Activated CD4-positive, alpha-beta T cell treated with anti-CD3 and anti-CD28 coated beads, Interleukin-2, amount 10 ng/mL, durations not matched to agents 7 days and 5 days (primary cell): ENCODE data around the gene LRRC18. TPM values are rescaled to one million over a fixed set of nuclear protein-coding genes. Genes with fewer than 3 reads are reported as not detected.

Source experiments
- CTCF ChIA-PET: fragments of 350-600 bp; sonication (Branson Sonifier 250); formaldehyde crosslinking; loops from one replicate; lab custom pipeline; 2021; ENCODE audit warnings: antibody characterized with exemption; lab: Charles Lee
- POLR2A ChIA-PET: fragments of 350-600 bp; sonication (Branson Sonifier 250); formaldehyde crosslinking; loops from one replicate; lab custom pipeline; 2021; ENCODE audit warnings: antibody characterized with exemption; lab: Charles Lee
- DNase-seq: peaks from one replicate; pipeline ENCODE4 v3.0.0-alpha.2; 2020
- H3K27ac Mint-ChIP-seq: one replicate; pipeline ENCODE4 v1.8.0; 2021; ENCODE audit warnings: mild to moderate bottlenecking, moderate library complexity, mixed read lengths
- H3K27me3 Mint-ChIP-seq: one replicate; pipeline ENCODE4 v1.8.0; 2021; ENCODE audit warnings: mixed read lengths
- H3K36me3 Mint-ChIP-seq: one replicate; pipeline ENCODE4 v1.8.0; 2021; ENCODE audit warnings: low read depth, mixed read lengths
- H3K4me1 Mint-ChIP-seq: one replicate; pipeline ENCODE4 v1.8.0; 2021; ENCODE audit warnings: mixed read lengths
- H3K4me3 Mint-ChIP-seq: one replicate; pipeline ENCODE4 v1.8.0; 2021; ENCODE audit warnings: mild to moderate bottlenecking, moderate library complexity, mixed read lengths
- H3K9me3 Mint-ChIP-seq: one replicate; pipeline ENCODE4 v1.8.0; 2021; ENCODE audit warnings: mixed read lengths
- total RNA-seq, 2 experiments: library from RNA; stranded (reverse); gene quantifications; one replicate each; pipeline ENCODE4 v1.2.3, GENCODE V29; 2021

Gene LRRC18
- total RNA-seq, 2 experiments from 2014 or later = not detected

DNA sequence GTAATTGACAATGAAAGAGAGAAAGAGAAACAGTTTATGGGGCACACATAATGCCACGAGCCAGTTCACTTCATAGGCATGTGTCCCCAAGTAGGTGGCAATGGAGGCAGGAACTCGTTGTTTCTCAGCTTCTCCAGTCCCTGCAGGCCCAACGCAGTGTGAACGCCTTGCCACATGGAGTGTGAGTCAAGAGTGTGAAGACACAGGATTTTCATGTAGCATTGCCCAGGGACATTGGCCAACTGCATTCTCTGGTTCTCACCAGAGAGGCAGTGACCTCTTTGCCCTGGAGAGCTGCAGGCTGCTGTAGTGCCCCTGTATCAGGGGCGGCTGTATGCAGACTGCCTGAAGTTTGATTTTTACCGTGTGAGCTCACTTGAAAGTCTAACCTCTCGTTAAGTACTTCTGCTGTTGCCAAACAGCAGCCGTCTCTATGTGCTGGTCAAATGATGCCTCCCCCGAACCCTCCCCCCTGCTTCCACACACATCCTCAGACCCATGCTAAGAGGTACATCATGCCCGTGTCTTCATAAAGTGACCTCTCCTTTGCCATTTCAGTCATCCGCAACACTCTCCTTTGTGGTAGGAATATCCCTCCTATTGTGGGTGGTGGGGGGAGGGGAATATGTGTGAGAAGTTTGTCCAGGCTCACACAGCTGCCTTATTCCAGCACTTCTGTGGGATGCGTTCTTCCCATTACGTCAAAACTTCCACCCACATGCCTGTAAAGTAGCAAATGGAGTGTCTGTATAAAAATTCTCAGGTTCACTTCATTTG is 12.7 kb downstream of the LRRC18 start:
- no peak overlapping the region for H3K27ac Mint-ChIP-seq
- CTCF ChIA-PET = no interaction called here
- DNase-seq = no peak

DNA sequence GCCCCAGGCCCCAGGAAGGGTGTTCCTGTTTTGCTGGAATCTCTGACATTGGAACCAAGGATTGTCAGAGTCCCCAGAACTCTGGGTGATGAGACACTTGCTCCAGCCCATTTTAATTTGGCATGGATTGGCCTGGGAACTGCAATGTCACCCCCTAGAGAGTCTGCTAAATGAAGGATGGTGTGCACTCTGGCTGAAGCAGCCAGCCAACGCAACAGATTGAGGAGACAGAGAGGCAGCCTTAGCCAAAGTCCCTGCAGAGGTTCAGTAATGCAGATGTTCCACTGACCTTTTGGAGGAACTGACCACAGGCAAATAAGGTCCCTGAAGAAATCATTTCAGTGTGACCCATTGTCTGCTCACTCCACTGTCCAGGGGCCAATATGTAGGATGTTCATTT is 13.4 kb downstream of the LRRC18 start:
- ChIA-PET POLR2A (no interaction called here), CTCF (no interaction called here)
- Mint-ChIP-seq H3K4me1 (no peaks in the 10 kb centered on the region), H3K36me3 (no peaks in the 10 kb centered on the region), H3K27ac (no peak overlapping the region), H3K9me3 (no peaks in the 10 kb centered on the region), H3K4me3 (no peak overlapping the region), H3K27me3 (peaks cover 8% of the 10 kb centered on the region)
- no peak for DNase-seq

More for the DNA sequence above, 12.7 kb downstream of the LRRC18 start:
- POLR2A ChIA-PET = no interaction called here
- no peaks in the 10 kb centered on the region for H3K4me1 Mint-ChIP-seq
- H3K4me3 Mint-ChIP-seq = no peak overlapping the region
- H3K27me3 Mint-ChIP-seq = peaks cover 6% of the 10 kb centered on the region
- H3K36me3 Mint-ChIP-seq = no peaks in the 10 kb centered on the region
- H3K9me3 Mint-ChIP-seq = no peaks in the 10 kb centered on the region

DNA sequence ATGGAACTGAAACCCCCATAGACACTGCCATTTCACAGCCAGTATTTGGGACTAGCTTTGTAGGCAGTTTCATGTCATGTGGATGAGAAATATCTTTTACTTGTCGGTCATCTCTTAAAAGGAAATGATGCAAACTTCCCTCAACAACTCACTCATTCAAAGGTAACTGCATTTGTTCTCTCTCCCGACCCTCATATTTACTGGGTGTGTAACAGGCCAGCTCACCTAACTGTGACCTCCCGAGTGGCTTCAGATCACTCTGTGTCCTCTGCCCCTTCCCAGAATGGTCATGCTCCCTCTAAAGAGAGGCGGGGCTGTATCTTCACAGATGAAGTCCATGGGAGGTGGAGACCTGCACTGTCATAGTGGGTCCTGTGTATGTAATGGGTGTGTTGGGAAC is 14.7 kb downstream of the LRRC18 start:
- no peak for DNase-seq
- POLR2A ChIA-PET = no interaction called here
- CTCF ChIA-PET = interaction anchor here (1.3 to 1.6 kb wide), 2 partner anchors 9 to 12 kb away, joined by 3 to 5 read pairs; no protein-coding TSS in a partner anchor
- no peak overlapping the region for H3K4me3 Mint-ChIP-seq
- peaks cover 8% of the 10 kb centered on the region for H3K27me3 Mint-ChIP-seq
- no peaks in the 10 kb centered on the region for H3K9me3 Mint-ChIP-seq
- H3K27ac Mint-ChIP-seq = no peak overlapping the region
- H3K36me3 Mint-ChIP-seq = no peaks in the 10 kb centered on the region
- H3K4me1 Mint-ChIP-seq = no peaks in the 10 kb centered on the region

DNA sequence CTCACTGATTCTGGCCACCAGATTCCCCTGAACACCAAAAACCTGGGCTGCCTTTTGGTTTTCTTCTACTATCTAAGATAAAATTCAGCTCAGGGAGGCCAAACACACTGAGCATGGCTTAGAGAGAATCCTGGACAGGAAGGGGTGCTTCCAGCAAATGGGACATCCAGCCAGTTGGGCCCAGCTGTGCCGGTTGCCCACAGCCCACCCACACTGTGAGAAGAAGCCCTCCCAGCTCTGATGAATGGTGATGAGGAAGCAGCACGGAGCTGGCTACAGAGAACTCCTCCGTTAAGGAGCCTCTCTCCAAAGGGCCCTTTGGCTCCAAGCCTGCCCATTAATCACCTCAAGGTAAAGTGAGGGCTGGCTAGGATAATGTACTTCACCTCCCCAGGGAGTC is 15.9 kb downstream of the LRRC18 start:
- peaks cover 16% of the 10 kb centered on the region for H3K27me3 Mint-ChIP-seq
- DNase-seq = no peak
- H3K4me3 Mint-ChIP-seq = no peak overlapping the region
- no peak overlapping the region for H3K27ac Mint-ChIP-seq
- CTCF ChIA-PET = interaction anchor here (1.3 to 1.6 kb wide), 2 partner anchors 10 to 11 kb away, joined by 3 to 5 read pairs; no protein-coding TSS in a partner anchor
- no peaks in the 10 kb centered on the region for H3K9me3 Mint-ChIP-seq
- POLR2A ChIA-PET = no interaction called here
- no peaks in the 10 kb centered on the region for H3K36me3 Mint-ChIP-seq
- H3K4me1 Mint-ChIP-seq = no peaks in the 10 kb centered on the region

DNA sequence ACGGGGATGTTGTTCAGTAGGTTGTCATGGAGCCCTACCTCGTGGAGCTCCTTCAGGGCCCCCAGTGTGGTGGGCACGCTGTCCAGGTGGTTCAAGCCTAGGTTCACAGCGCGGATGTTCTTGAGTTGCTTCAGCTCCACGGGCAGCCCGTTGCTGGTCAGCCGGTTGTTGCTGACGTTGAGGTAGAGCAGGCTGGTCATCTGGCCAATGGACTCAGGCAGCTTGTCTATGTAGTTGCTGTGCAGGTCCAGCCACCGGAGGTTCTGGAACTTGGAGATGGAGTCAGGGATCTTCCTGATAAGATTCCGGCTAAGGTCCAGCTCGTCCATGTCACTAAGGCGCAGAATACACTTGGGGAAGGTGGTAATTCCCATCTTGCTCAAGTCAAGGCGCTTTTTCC is 26.0 kb downstream of the LRRC18 start:
- POLR2A ChIA-PET = no interaction called here
- Mint-ChIP-seq H3K4me3 (no peak overlapping the region), H3K36me3 (no peaks in the 10 kb centered on the region), H3K4me1 (no peaks in the 10 kb centered on the region), H3K27me3 (peaks cover 12% of the 10 kb centered on the region), H3K27ac (no peak overlapping the region), H3K9me3 (no peaks in the 10 kb centered on the region)
- CTCF ChIA-PET = interaction anchor here (0.6 to 1.3 kb wide), 2 partner anchors 11 to 20 kb away, joined by 3 to 5 read pairs; no protein-coding TSS in a partner anchor
- no peak for DNase-seq

DNA sequence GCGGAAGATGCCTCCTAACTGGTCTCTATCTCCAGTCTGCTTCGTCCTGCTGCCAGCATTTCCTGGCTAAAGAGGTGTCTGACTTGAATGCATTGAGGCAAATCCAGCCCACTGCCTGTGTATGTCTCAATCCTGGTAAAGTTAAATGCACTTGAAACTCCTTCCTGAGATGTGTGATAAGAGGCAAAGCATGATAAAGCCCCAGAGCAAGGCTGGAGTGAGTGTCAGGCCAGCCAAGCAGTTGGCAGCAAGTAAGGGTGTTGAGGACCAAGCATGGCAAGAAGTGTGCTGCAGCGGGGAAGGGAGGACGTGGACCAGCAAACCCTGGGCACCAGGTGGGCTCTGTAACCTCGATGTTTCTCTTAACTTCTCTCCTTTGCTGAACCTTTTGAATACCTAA is 29.1 kb downstream of the LRRC18 start:
- no peaks in the 10 kb centered on the region for H3K4me1 Mint-ChIP-seq
- ChIA-PET CTCF (no interaction called here), POLR2A (no interaction called here)
- no peak overlapping the region for H3K4me3 Mint-ChIP-seq
- peaks cover 3% of the 10 kb centered on the region for H3K27me3 Mint-ChIP-seq
- H3K9me3 Mint-ChIP-seq = no peaks in the 10 kb centered on the region
- DNase-seq = no peak
- H3K27ac Mint-ChIP-seq = no peak overlapping the region
- H3K36me3 Mint-ChIP-seq = no peaks in the 10 kb centered on the region

DNA sequence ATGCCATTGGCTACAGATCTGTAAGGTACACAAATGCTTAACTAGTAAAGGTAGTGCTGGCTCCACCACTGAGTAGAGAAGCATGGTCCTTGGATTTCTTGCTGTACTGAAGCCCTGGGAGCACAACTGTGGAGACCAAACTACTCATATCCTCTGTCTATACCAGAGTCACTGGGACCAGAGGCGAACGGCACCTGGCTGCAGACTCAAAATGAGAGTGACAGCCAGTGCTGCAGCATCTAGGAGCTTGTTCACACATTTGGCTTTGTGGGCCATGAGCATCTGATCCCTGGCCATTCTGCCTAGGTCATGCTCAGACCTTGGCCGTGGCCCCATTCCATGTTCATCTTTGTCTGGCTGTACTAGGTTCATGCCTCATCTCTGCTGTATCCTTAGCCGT is 31.9 kb downstream of the LRRC18 start:
- Mint-ChIP-seq H3K4me1 (no peaks in the 10 kb centered on the region), H3K36me3 (no peaks in the 10 kb centered on the region), H3K4me3 (no peak overlapping the region), H3K27me3 (peaks cover 3% of the 10 kb centered on the region), H3K9me3 (no peaks in the 10 kb centered on the region), H3K27ac (no peak overlapping the region)
- ChIA-PET POLR2A (no interaction called here), CTCF (interaction anchor here (0.8 kb wide), 1 partner anchor 251 kb away, joined by 4 read pairs; no protein-coding TSS in a partner anchor)
- DNase-seq = no peak

DNA sequence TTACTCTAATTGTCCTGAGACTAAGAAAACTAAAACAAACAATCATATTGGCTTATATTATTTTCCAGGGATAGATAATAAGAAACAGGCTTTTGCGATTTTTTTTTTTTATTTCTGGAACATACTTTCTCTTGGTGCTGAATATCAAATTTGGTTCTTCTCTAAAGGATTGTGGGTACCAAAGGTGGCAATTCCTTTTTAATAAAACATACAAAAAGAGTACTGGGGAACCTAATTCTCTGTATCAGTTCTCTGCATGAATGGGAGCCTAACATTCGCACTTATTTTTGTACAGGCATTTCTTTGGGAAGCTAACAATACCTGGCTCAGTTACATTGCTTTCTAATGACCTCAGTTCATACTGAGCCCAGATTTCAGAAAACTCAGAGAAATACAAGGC is 32.8 kb downstream of the LRRC18 start:
- Mint-ChIP-seq H3K27me3 (peaks cover 3% of the 10 kb centered on the region), H3K9me3 (no peaks in the 10 kb centered on the region), H3K27ac (no peak overlapping the region), H3K36me3 (no peaks in the 10 kb centered on the region), H3K4me1 (no peaks in the 10 kb centered on the region), H3K4me3 (no peak overlapping the region)
- POLR2A ChIA-PET = no interaction called here
- DNase-seq = no peak
- CTCF ChIA-PET = interaction anchor here (0.6 kb wide), 1 partner anchor 462 kb away, joined by 3 read pairs; no protein-coding TSS in a partner anchor

DNA sequence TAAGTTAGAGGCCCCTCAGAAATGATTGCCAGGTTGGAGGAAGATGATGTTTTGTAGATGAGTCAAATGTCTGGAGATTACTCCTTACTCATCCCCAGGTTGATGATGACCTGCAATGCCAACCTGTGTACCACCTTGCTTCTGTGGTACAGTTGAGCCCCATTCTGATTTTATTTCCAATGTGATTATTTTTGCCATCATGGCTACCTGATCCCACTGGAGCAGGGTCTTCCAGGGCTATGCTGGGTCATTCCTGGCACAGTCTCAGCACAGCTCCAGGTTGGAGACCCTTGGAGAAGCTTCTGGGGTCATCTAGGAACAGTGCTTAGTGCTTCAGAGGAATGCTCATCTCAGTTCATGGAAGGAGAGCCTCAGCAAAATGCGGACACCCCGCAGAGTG is 34.3 kb downstream of the LRRC18 start:
- Mint-ChIP-seq H3K27me3 (peaks cover 3% of the 10 kb centered on the region), H3K27ac (no peak overlapping the region)
- CTCF ChIA-PET = no interaction called here

DNA sequence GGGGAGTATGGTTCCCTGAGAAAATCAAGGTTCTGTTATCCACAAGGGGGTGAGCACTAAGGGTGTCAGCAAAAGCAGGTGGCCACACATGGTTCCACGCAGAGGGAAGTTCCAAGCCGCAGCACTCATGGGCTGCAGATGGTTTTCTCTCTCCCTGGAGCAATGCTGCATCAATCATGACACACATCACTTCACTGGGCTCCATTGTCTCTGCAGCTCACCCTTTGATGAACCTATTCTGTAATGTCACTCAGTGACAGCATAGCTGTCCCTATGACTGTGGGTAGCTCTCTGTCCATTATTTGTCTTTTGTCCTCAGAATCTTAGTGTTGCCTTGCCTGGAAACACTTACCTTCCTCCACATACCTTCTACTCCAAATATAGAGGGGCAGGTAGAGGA is 34.8 kb downstream of the LRRC18 start:
- no peak for DNase-seq
- no peak overlapping the region for H3K27ac Mint-ChIP-seq
- ChIA-PET CTCF (no interaction called here), POLR2A (no interaction called here)
- H3K9me3 Mint-ChIP-seq = no peaks in the 10 kb centered on the region
- H3K4me1 Mint-ChIP-seq = no peaks in the 10 kb centered on the region
- H3K36me3 Mint-ChIP-seq = no peaks in the 10 kb centered on the region
- no peak overlapping the region for H3K4me3 Mint-ChIP-seq
- peaks cover 3% of the 10 kb centered on the region for H3K27me3 Mint-ChIP-seq

More for the DNA sequence above, 34.3 kb downstream of the LRRC18 start:
- H3K4me3 Mint-ChIP-seq = no peak overlapping the region
- no peaks in the 10 kb centered on the region for H3K36me3 Mint-ChIP-seq
- no peaks in the 10 kb centered on the region for H3K4me1 Mint-ChIP-seq
- POLR2A ChIA-PET = no interaction called here
- no peak for DNase-seq
- H3K9me3 Mint-ChIP-seq = no peaks in the 10 kb centered on the region

DNA sequence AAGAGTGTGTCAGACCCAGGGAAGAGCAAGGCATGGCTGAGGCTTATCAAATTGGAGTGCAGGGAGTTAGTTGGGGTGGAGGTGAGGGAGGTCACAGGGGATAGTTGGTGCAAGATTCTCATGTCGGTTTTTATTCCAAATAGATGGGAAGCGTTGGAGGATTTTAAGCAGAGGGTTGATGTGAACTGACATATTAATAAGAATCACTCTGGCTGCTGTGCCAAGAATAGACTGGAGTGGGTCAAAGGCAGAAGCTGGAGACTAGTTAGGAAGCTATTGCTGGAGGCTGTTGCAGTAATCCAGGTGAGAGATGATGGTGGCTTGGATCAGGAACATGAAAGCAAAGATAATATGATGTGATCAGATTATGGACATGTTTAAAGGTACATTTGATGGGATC is 36.5 kb downstream of the LRRC18 start:
- no peak overlapping the region for H3K4me3 Mint-ChIP-seq
- H3K27ac Mint-ChIP-seq = no peak overlapping the region
- no peaks in the 10 kb centered on the region for H3K36me3 Mint-ChIP-seq
- H3K4me1 Mint-ChIP-seq = no peaks in the 10 kb centered on the region
- H3K27me3 Mint-ChIP-seq = peaks cover 3% of the 10 kb centered on the region
- no peak for DNase-seq
- ChIA-PET POLR2A (no interaction called here), CTCF (no interaction called here)
- H3K9me3 Mint-ChIP-seq = no peaks in the 10 kb centered on the region

DNA sequence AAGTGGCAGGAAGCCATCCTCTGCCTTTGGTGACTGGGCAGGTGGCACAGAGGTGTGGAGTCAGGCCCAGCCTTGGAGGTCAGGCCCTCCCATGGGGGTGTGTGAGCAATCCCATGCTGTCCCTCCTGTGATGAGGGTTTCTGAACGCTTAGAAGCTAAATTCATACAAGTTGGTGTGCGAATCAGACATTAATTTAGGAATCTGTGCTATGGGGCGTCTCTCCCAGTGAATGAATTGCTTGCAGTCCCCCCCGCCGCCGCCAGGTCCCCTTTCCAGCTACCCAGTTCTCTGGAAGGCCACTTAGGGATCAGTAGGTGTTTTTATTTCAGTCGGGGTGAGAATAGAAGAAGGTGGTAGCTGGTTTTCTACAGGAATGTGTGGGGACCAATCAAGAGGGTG is 37.5 kb downstream of the LRRC18 start:
- no peaks in the 10 kb centered on the region for H3K9me3 Mint-ChIP-seq
- H3K4me3 Mint-ChIP-seq = no peak overlapping the region
- H3K27ac Mint-ChIP-seq = no peak overlapping the region
- no peaks in the 10 kb centered on the region for H3K27me3 Mint-ChIP-seq
- no peaks in the 10 kb centered on the region for H3K36me3 Mint-ChIP-seq
- CTCF ChIA-PET = interaction anchor here (0.7 kb wide), 1 partner anchor 10 kb away, joined by 3 read pairs; no protein-coding TSS in a partner anchor
- no peak for DNase-seq
- H3K4me1 Mint-ChIP-seq = no peaks in the 10 kb centered on the region
- POLR2A ChIA-PET = no interaction called here

DNA sequence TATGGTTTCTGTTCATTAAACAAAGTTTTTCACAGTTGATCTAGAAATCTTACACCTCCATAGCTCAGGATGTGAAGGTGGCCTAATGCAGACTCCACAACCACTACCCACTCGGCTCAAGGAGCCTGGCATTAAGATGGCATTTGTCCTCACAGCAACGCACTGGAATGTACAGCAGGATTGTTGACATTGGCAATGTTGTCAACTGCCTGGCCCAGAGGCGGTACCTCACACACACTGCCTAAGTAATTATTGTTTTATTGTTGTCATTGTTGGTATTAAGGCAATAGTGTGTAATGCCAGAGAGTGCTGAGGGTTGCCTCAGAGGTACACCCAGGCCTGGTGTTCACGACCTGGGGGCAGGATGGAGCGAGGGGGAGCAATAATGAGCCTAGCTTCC is 38.3 kb downstream of the LRRC18 start:
- ChIA-PET POLR2A (no interaction called here), CTCF (no interaction called here)
- H3K27ac Mint-ChIP-seq = no peak overlapping the region
- no peaks in the 10 kb centered on the region for H3K9me3 Mint-ChIP-seq
- DNase-seq = no peak
- H3K27me3 Mint-ChIP-seq = no peaks in the 10 kb centered on the region
- no peak overlapping the region for H3K4me3 Mint-ChIP-seq
- H3K36me3 Mint-ChIP-seq = no peaks in the 10 kb centered on the region
- no peaks in the 10 kb centered on the region for H3K4me1 Mint-ChIP-seq
